ENCODE results near the gene RNF212.

RNF212 gene

DNA sequence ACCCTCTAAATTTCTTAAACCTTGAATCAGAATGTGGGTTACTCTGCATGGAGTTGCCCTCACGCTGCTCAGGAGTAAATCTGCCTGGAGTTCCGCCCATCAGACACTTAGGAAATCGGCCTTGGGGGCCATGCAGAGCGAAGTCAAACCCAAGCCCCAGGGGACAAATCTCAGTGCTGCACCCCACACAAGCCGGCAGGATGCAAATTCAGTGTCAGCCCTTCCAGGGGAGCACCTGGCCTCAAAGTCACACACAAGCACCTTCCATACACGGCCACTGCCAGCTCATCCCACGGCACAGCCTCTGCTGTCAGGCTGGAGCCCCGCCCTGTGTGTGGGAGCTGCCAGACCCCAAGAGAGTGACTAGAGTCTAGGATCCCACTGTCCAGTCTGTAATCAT lies 27.4 kb downstream of the RNF212 start:
- DNase-seq, result no peak

DNA sequence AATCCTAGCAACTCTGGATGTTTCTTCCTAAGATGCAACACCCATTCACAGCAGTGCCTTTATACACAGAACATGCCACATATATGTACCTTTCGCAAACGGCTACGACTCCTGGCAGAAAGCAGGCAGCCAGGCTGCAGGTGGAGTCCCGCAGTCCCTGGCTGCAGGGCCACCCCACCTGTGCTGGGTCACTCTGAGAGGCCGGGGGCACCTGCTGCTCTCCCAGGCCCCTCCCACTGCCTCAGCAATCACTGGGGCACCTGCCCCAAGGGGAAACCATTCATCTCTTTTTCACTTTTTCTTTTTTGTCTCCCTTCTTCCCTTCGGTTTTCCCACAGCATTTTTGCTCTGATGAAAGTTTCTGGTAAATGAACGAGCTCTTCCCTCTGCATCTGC lies 28.0 kb downstream of the RNF212 start:
- DNase-seq, result no peak

- DNase-seq, result no peak
Measured at GRCh38 chr4:1084796-1085403, 28.5 kb downstream of the RNF212 start.

DNA sequence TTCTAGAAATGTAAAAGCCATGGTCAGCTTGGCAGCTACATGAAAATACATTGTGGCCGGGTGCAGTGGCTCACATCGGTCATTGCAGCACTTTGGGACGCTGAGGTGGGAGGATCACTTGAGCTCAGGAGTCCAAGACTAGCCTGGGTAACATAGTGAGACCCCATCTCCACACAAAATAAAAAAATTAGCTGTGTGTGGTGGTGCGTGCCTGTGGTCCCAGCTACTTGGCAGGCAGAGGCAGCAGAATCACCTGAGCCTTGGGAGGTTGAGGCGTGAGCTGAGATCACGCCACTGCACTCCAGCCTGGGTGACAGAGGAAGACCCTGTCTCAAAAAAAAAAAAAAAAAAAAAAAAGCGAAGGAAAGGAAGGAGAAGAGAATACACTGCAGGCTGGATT lies 29.0 kb downstream of the RNF212 start:
- no peak for DNase-seq

GRCh38 chr4:1082215-1083182 lies 30.9 kb downstream of the RNF212 start:
- DNase-seq, result no peak

DNA sequence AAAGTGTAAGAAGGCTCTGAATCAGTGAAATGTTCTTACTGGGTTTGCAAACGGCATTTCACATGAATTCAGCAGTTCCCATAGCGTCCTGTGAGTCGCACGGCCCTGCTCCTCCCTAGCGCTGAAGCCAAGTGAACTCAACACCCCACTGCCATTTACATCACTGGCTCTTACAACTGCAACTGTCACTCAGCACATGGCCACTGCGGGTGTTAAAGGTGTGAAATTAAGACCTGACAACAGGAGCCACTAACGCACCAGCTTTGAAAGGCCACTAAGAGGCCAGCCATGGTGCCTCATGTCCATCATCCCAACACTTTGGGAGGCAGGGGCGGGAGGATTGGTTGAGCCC lies 31.7 kb downstream of the RNF212 start:
- no peak for DNase-seq

DNA sequence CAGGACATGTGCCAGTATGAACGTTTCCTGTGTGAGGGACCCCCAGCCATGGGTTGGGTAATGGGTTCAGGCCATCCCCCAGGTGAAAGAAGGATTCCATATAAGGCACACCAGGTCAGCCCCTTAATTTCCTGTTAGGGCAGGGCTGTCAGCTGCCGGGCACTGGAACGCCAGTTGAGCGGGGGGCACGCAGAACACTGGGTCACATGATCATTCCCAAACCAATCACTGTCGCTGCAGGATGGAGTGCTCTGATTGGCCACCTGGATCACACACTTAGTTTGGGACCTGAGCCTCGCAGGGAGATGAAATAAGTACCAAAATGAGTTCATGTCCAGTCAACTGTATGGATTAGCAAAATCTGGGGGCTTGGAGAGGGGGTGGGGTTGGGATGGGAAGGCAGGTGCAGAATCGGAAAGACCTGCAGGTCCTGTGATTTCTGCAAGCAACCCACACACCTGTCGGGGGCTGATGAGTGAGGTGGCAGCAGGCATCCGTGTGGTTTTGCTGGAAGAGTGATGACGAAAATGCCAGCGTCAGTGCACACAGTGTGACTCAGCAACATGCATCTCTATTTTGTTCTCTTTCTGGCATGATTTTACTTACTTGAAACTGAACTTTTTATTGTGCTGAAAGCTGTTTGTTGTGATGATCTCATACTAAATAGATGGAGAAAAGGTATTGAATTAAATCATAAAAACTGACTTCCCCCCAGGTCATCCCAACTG lies 32.2 kb downstream of the RNF212 start:
- no peak for DNase-seq

GRCh38 chr4:1080432-1080831 lies 32.9 kb downstream of the RNF212 start:
- DNase-seq, result no peak

DNA sequence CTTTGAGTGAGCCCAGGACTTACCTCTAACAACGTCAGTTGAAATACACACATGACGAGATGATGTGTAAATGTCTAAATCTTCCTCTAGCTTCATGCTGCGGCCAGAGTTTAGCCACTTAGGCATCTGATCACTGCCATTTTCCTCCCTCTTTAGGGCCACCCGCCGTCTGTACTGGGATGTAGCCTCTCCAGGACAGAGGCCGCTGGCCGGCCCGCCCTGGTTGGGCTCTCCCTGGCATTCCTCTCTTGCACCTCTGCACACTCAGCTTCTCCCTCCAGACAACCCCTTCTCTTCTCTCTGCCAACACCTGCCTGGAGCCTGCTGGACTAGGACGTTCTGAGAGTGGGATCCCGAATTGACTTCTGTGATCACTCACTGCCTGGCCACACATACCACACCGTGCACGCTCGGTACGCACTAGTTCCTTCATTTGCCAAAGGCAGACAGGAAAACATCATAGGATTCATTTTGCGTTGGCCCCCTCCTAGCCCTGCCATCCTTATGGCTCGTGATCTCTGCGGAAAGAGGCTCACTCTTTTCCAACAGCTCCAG lies 33.6 kb downstream of the RNF212 start:
- no peak for DNase-seq

DNA sequence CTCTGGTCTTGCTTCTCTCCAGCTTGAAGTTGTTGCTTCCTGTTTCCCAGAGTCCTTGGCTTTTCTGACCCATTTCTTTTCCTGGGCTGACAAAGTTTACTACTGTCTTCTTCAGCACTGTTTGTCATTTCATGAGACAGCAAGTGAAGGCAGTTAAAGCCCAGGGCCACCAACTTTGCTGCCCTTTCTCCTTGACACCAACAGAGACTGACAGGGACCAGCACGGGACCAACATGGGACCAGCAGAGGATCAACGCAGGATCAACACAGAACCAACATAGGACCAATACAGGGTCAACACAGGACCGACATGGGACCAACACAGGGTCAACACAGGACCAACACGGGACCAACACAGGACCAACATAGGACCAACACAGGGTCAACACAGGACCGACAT lies 34.9 kb downstream of the RNF212 start:
- no peak for DNase-seq

DNA sequence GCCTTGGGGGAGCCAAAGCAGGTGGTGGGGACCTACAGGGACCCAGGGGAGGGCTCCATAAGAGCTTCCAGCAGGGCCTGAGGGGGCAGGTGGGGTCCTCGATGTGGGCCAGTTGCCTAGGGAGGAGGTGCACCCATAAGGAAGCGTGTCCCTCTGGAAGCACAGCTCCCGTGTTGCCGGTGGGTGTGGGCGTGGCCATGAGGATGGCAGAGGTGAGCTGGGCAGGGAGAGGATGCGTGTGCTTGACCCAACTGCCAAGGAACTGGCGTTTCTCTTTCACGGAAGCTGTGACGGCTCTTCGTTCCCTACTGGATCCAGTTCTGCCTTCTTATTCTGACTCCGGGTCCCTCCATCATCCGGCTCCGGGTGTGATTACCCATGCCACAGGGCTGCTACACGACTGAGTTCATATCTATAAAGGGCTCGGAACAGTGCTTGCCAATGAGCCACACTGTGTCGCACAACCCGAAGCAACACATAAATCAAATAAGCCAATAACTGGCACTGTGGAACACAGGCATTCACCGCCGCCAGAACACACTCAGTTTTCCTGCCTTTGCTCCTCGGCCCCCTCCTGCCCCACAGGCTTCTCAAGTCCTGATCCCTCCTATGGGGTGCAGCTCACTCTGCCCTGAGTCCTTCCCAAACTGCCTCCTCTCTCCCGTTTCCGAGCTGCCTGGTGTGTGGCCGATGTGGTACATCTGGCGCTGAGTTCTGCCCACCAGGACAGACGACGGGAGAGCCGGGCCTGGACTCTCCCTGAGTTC lies 35.5 kb downstream of the RNF212 start:
- no peak for DNase-seq

GRCh38 chr4:1075809-1076699 lies 37.3 kb downstream of the RNF212 start:
- DNase-seq, result no peak

DNA sequence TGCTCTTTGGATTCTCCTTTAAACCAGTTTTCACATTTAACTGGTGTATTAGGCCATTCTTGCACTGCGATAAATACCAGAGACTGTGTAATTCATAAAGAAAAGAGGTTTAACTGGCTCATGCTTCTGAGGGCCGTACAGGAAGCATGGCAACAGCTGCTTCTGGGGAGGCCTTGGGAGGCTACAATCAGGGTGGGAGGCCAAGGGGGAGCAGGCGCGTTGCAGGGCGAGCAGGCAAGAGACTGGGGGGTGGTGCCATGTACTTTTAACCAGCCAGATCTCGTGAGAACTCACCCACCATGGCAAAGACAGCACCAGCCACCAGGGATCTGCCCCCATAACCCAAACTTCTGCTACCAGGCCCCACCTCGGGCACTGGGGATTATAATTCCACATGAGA lies 38.1 kb downstream of the RNF212 start:
- DNase-seq, result no peak

- no peak for DNase-seq
Measured at GRCh38 chr4:1074077-1074476, 39.3 kb downstream of the RNF212 start.

DNA sequence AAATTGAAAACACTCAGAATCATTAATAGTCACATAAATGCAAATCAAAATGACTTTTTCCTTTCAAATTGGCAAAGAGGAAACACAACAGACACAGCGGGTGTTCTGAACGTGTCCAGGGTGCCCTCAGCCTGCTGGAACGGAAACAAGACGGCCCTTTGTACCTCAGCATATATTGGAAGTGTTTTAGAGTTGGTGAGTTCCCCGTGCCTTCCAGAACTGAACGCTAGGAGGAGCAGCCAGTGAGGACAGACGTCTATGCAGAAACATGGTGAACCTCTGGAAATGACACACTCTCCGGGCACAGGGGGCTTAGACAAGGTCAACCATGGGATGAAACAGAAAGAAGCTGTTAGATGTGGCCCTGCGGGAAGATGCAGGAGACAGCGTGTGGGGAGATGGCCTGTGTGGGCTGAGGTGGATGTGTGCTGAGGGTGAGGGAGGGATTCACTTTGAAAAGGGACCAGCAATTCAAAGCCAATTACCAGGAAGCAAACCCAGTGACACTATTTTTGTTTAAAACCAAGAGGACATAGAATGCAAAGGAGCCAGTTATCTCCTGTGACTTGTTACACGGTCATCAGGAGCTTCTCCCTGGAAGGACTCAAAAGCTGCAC lies 40.4 kb downstream of the RNF212 start:
- DNase-seq, result peak; percentile 2

DNA sequence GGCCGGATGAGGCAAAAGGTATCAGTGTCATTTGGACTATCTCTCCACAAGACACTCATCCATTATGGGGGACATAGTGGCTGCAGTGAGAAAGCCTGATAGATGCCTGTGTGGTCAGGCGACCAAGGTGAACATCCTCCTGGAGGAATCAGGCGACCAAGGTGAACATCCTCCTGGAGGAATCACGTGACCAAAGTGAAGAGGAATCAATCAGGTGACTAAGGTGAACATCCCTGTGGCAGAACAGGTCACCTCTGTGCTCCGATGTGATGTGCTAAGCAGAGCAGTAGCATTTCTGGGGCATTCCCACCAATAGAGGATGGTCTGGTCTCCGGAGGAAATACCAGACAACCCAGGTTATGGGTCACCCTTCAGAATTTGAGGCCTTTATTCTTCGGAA lies 44.0 kb downstream of the RNF212 start:
- DNase-seq, result no peak

- DNase-seq, result no peak
Measured at GRCh38 chr4:1065732-1066131, 47.6 kb downstream of the RNF212 start.

DNA sequence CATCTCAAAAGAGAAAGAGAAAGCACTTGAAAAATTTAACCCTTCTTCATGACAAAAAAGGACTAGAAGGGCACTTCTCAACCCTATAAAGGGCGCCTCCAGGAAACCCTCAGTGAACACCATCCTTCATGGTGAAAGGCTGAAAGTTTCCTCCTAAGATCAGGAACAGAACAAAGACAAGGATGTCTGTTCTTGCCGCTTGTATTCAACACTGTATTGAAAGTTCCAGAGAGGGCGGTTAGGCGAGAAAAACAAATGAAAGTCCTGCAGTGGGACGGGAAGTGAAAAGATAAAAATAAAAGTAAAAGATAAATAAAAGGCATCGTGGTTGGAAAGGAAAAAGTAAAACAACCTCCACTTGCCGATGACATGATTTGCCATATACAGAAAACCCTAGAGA lies 50.9 kb downstream of the RNF212 start:
- DNase-seq, result no peak

DNA sequence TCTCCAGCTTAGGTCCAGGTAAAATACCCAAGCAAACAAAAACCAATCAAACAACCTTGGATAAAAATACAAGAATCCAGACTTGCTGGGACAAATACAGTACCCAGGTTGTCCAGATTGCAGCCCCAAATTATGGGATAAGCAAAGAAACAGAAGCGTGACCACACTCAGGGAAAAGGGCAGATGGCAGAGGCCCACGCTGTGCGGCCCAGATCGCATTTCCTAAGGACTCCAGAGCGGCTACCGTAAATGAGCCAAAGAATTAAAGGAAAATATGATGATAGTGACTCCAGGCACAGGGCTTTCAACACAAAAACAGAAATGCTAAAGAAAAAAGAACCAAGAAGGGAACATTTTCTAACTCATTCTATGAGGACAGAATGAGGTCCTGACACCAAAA lies 51.6 kb downstream of the RNF212 start:
- DNase-seq, result no peak

- no peak for DNase-seq
Measured at GRCh38 chr4:1061056-1061700, 52.2 kb downstream of the RNF212 start.

DNA sequence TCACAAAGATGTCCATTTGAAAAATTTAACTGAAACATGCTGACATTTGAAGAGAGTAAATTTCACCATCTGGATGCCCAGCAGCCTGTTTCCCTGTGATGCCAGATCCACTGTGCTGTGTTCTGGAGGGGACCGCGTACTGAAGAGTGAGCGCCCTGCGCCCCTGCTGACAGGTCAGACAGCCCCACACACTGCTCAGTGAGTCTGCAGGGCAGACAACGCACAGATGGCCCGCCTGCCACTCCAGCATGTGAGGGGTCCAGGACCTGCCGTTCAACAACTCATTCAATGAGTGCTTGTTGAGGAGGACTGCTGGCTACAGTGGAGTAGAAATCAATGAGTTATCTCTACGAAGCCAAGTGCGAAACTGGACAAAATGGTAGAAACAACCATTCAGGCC lies 52.7 kb downstream of the RNF212 start:
- no peak for DNase-seq

Data from NCI-H748 treated with DMSO at 0.1 percent for 48 hours (cell line).